GM23338 (cell line): ENCODE data around the gene CHCHD3. TPM values are rescaled to one million over a fixed set of nuclear protein-coding genes. Genes with fewer than 3 reads are reported as not detected.

ENCODE experiments used
- ATAC-seq: fragments of 200-7000 bp; cut with Tn5 transposase; 3 replicates; pipeline ENCODE4 v1.9.1; 2020
- DNase-seq: peaks from one replicate; pipeline ENCODE4 v3.0.0-alpha.2; 2015; ENCODE audit warnings: low spot score
- H2AFZ ChIP-seq: fragments of 200-600 bp; sonication (generic); 2 replicates; pipeline ENCODE4 v1.8.0; 2016; ENCODE audit warnings: antibody characterized with exemption, mild to moderate bottlenecking, moderate library complexity
- H3F3A ChIP-seq: fragments of 200-600 bp; sonication (generic); replicated peaks from 2 replicates; pipeline ENCODE4 v1.8.0; 2017; ENCODE audit warnings: antibody characterized with exemption, mixed run types, low read depth
- H3K27ac ChIP-seq: fragments of 200-600 bp; sonication (generic); 2 replicates; pipeline ENCODE4 v1.6.1; 2016; ENCODE audit warnings: low read depth
- H3K27me3 ChIP-seq: fragments of 200-600 bp; sonication (generic); 2 replicates; pipeline ENCODE4 v1.8.0; 2016; ENCODE audit warnings: mild to moderate bottlenecking, mixed run types, moderate library complexity; ENCODE audit not compliant: insufficient read depth
- H3K36me3 ChIP-seq: fragments of 200-600 bp; sonication (generic); 2 replicates; pipeline ENCODE4 v1.8.0; 2016; ENCODE audit warnings: mild to moderate bottlenecking; ENCODE audit not compliant: insufficient read depth
- H3K4me1 ChIP-seq: fragments of 200-600 bp; sonication (generic); 2 replicates; pipeline ENCODE4 v1.8.0; 2016; ENCODE audit warnings: mild to moderate bottlenecking, moderate library complexity; ENCODE audit not compliant: insufficient read depth
- H3K4me2 ChIP-seq: fragments of 200-600 bp; sonication (generic); 2 replicates; pipeline ENCODE4 v1.7.1; 2017; ENCODE audit warnings: mixed run types
- H3K4me3 ChIP-seq: fragments of 200-600 bp; sonication (generic); 2 replicates; pipeline ENCODE4 v1.6.1; 2016; ENCODE audit warnings: mixed run types
- H3K79me2 ChIP-seq: fragments of 200-600 bp; sonication (generic); replicated peaks from 2 replicates; pipeline ENCODE4 v1.8.0; 2017; ENCODE audit warnings: mild to moderate bottlenecking; ENCODE audit not compliant: insufficient read depth
- H3K9me2 ChIP-seq: fragments of 200-600 bp; sonication (generic); 2 replicates; pipeline ENCODE4 v1.8.0; 2017; ENCODE audit not compliant: insufficient read depth
- H4K20me1 ChIP-seq: fragments of 200-600 bp; sonication (generic); replicated peaks from 2 replicates; pipeline ENCODE4 v1.8.0; 2017; ENCODE audit warnings: mild to moderate bottlenecking; ENCODE audit not compliant: insufficient read depth
- H3K27ac Mint-ChIP-seq: 2 replicates; pipeline ENCODE4 v1.8.0; 2020; ENCODE audit warnings: inconsistent platforms, mild to moderate bottlenecking, moderate library complexity, mixed read lengths
- H3K27me3 Mint-ChIP-seq: 3 replicates; pipeline ENCODE4 v1.8.0; 2022; ENCODE audit warnings: low read depth, mild to moderate bottlenecking, moderate library complexity, mixed read lengths, inconsistent platforms; ENCODE audit not compliant: insufficient read depth, poor library complexity
- H3K36me3 Mint-ChIP-seq: 3 replicates; pipeline ENCODE4 v1.8.0; 2021; ENCODE audit warnings: low read depth, mild to moderate bottlenecking, inconsistent platforms, moderate library complexity, mixed read lengths
- H3K4me1 Mint-ChIP-seq: 3 replicates; pipeline ENCODE4 v1.8.0; 2020; ENCODE audit warnings: mild to moderate bottlenecking, inconsistent platforms, mixed read lengths
- H3K4me3 Mint-ChIP-seq: 3 replicates; pipeline ENCODE4 v1.8.0; 2021; ENCODE audit warnings: moderate library complexity, mild to moderate bottlenecking, inconsistent platforms, mixed read lengths
- H3K9me3 Mint-ChIP-seq: 3 replicates; pipeline ENCODE4 v1.8.0; 2020; ENCODE audit warnings: moderate library complexity, mild to moderate bottlenecking, inconsistent platforms, mixed read lengths
- CREB1 ChIP-seq: fragments of 250-450 bp; sonication (Bioruptor Pico); IDR thresholded peaks from 2 replicates; pipeline ENCODE4 v1.5.0; 2020; ENCODE audit warnings: low read depth, mild to moderate bottlenecking, moderate library complexity
- CTCF ChIP-seq, 2 experiments: fragments of 200-600 bp in 1 of 2; sonication (generic) in 1 of 2; conservative IDR thresholded peaks; 2 replicates each; pipeline versions ENCODE4 v1.5.1 to v1.6.1; 2016 to 2017; ENCODE audit warnings: antibody characterized with exemption in 2 of 2, low read depth in 2 of 2, mild to moderate bottlenecking in 2 of 2, moderate library complexity in 1 of 2
- EZH2 ChIP-seq: fragments of 200-600 bp; sonication (generic); IDR thresholded peaks from one replicate; pipeline ENCODE4 v1.8.0; 2017; ENCODE audit warnings: antibody characterized with exemption, mild to moderate bottlenecking, low read depth; ENCODE audit not compliant: unreplicated experiment
- EZH2phosphoT487 ChIP-seq: fragments of 200-600 bp; sonication (generic); IDR thresholded peaks from one replicate; pipeline ENCODE4 v1.8.1; 2018; ENCODE audit warnings: antibody characterized with exemption; ENCODE audit not compliant: unreplicated experiment
- NANOG ChIP-seq: IDR thresholded peaks from 2 replicates; pipeline ENCODE4 v1.6.1; 2016; ENCODE audit warnings: antibody characterized with exemption, borderline replicate concordance
- STAT1 ChIP-seq: IDR thresholded peaks from one replicate; pipeline ENCODE4 v1.6.1; 2016; ENCODE audit warnings: antibody characterized with exemption; ENCODE audit not compliant: unreplicated experiment
- ZNF331 ChIP-seq: fragments of 250-450 bp; sonication (Bioruptor Pico); IDR thresholded peaks from 2 replicates; pipeline ENCODE4 v1.5.0; 2020; ENCODE audit warnings: low read depth, mild to moderate bottlenecking, moderate library complexity
- polyA plus RNA-seq: library from polyadenylated mRNA; unstranded; fragments of >200 nt; fragmentation: Nextera tagmentation; extraction: Ambion mirVana; gene quantifications from 2 replicates; pipeline ENCODE4 v1.2.1, GENCODE V29; 2016
- total RNA-seq: library from RNA; depleted of rRNA; stranded (reverse); fragments of >200 nt; shearing (Covaris generic); gene quantifications from 2 replicates; pipeline ENCODE4 v1.2.3, GENCODE V29; 2014
- TF ChIP-seq, protein P1 (sequence below): IDR thresholded peaks from 2 replicates; pipeline ENCODE4 v1.6.1; 2016; ENCODE audit warnings: antibody characterized with exemption

Gene CHCHD3
- total and polyA plus RNA-seq, 2 experiments from 2014 or later, result 107 to 131 TPM

GRCh38 chr7:132993377-132994013 lies 88.4 kb downstream of the CHCHD3 start:
- H3K27ac Mint-ChIP-seq, result no peak overlapping the region
- no peak for ATAC-seq

GRCh38 chr7:132991615-132992587 lies 90.0 kb downstream of the CHCHD3 start:
- H3K27ac ChIP-seq, result no peak overlapping the region
- Mint-ChIP-seq H3K27me3 (peaks cover 2% of the 10 kb centered on the region), H3K4me1 (peaks cover 50% of the 10 kb centered on the region), H3K4me3 (no peak overlapping the region), H3K27ac (no peak overlapping the region; the same call in none of the 2 replicates), H3K9me3 (0 out of 3 replicates have a peak, but pooled peaks cover under 1% of the 10 kb centered on the region), H3K36me3 (peaks cover 6% of the 10 kb centered on the region; the same call in 2 of the 3 replicates)
- TF ChIP-seq ZNF331 (CRISPR knock-in tag), result no peak
- TF ChIP-seq, protein P1, sequence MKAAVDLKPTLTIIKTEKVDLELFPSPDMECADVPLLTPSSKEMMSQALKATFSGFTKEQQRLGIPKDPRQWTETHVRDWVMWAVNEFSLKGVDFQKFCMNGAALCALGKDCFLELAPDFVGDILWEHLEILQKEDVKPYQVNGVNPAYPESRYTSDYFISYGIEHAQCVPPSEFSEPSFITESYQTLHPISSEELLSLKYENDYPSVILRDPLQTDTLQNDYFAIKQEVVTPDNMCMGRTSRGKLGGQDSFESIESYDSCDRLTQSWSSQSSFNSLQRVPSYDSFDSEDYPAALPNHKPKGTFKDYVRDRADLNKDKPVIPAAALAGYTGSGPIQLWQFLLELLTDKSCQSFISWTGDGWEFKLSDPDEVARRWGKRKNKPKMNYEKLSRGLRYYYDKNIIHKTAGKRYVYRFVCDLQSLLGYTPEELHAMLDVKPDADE, result no peak
- no peak for TF ChIP-seq CREB1 (CRISPR knock-in tag)
- TF ChIP-seq STAT1, result no peak
- TF ChIP-seq CTCF (conservative IDR thresholded peaks at IDR 0.05; ENCODE audit: low read depth in 2 of 2), result no peak
- TF ChIP-seq EZH2, result no peak
- no peak for TF ChIP-seq NANOG
- no peaks in the 10 kb centered on the region for H3F3A ChIP-seq
- peak overlapping the region; percentile 29; the same call in 1 of the 2 replicates for H3K4me2 ChIP-seq
- ATAC-seq, result peak; percentile 72
- 0 out of 2 replicates have a peak, but pooled peaks cover 7% of the 10 kb centered on the region for H3K9me2 ChIP-seq
- peaks cover 35% of the 10 kb centered on the region for H4K20me1 ChIP-seq
- no peak overlapping the region for H2AFZ ChIP-seq
- H3K4me3 ChIP-seq, result no peak overlapping the region
- peaks cover 99% of the 10 kb centered on the region for H3K79me2 ChIP-seq
- H3K36me3 ChIP-seq, result no peaks in the 10 kb centered on the region
- peak; percentile 43 for DNase-seq
- no peaks in the 10 kb centered on the region for H3K27me3 ChIP-seq
- H3K4me1 ChIP-seq, result peaks cover 45% of the 10 kb centered on the region

More at GRCh38 chr7:132993377-132994013, 88.4 kb downstream of the CHCHD3 start:
- Histone ChIP-seq H3K4me1 (peaks cover 61% of the 10 kb centered on the region), H3K4me3 (no peak overlapping the region), H3K27me3 (no peaks in the 10 kb centered on the region), H4K20me1 (peaks cover 35% of the 10 kb centered on the region), H3K4me2 (no peak overlapping the region), H2AFZ (no peak overlapping the region), H3K27ac (no peak overlapping the region), H3F3A (no peaks in the 10 kb centered on the region), H3K36me3 (no peaks in the 10 kb centered on the region), H3K9me2 (no peaks in the 10 kb centered on the region), H3K79me2 (peaks cover 100% of the 10 kb centered on the region)
- Mint-ChIP-seq H3K4me3 (no peak overlapping the region), H3K27me3 (peaks cover 2% of the 10 kb centered on the region), H3K9me3 (no peaks in the 10 kb centered on the region), H3K36me3 (no peaks in the 10 kb centered on the region), H3K4me1 (peaks cover 59% of the 10 kb centered on the region)
- no peak for DNase-seq
- no peak for TF ChIP-seq STAT1
- no peak for TF ChIP-seq NANOG
- no peak for TF ChIP-seq EZH2phosphoT487
